ENCODE data around the gene CFAP161.

DNA sequence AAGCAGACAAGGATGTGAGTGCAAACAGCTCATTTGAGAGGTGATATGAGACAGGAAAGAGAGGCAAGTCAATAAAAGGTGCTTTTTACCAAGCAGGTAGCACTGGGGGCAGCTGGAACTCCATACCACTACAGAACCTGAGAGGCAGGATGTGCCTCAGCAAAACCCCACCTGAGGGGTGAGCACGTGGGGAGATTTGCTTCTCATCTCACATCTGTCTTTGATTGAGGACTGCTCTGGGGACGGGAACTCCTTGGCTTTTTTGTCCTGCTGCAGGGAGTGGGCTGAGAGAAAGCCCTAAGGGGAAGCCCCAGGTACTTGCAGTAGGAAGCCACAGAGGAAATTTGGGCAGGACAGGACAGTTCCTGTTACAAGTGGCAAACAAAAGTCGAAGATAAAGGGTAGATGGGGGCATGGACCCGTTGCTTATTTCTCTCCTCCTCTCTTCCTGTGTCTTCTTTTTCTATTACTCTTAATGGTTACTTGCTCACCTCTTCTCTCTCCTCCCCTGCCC, 27.1 kb downstream of the CFAP161 start:
- TF ChIP-seq, protein P1, sequence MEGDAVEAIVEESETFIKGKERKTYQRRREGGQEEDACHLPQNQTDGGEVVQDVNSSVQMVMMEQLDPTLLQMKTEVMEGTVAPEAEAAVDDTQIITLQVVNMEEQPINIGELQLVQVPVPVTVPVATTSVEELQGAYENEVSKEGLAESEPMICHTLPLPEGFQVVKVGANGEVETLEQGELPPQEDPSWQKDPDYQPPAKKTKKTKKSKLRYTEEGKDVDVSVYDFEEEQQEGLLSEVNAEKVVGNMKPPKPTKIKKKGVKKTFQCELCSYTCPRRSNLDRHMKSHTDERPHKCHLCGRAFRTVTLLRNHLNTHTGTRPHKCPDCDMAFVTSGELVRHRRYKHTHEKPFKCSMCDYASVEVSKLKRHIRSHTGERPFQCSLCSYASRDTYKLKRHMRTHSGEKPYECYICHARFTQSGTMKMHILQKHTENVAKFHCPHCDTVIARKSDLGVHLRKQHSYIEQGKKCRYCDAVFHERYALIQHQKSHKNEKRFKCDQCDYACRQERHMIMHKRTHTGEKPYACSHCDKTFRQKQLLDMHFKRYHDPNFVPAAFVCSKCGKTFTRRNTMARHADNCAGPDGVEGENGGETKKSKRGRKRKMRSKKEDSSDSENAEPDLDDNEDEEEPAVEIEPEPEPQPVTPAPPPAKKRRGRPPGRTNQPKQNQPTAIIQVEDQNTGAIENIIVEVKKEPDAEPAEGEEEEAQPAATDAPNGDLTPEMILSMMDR (IDR thresholded peaks at IDR 0.05; ENCODE audit: low read depth, low read length, poor library complexity, severe bottlenecking), result no peak
- no peak for TF ChIP-seq EZH2phosphoT487 (IDR thresholded peaks at IDR 0.05; ENCODE audit: borderline replicate concordance, low read length)
